OCI-LY1 (cell line): ENCODE results near the gene ADSS2.

ENCODE experiments used
- H2AFZ ChIP-seq: fragments of 200-600 bp; sonication (generic), shearing (Covaris generic); 2 replicates; pipeline ENCODE4 v1.6.0; 2014; ENCODE audit warnings: antibody characterized with exemption, mild to moderate bottlenecking, low read length
- H3F3A ChIP-seq: fragments of 200-600 bp; sonication (generic), shearing (Covaris generic); 2 replicates; pipeline ENCODE4 v1.6.0; 2014; ENCODE audit warnings: mild to moderate bottlenecking, antibody characterized with exemption, low read length, moderate library complexity; ENCODE audit not compliant: insufficient read depth
- H3K27ac ChIP-seq: fragments of 200-600 bp; sonication (generic); 2 replicates; pipeline ENCODE4 v1.5.1; 2014; ENCODE audit warnings: low read length, mixed run types, mild to moderate bottlenecking, low read depth; ENCODE audit not compliant: poor library complexity, severe bottlenecking
- H3K27me3 ChIP-seq: fragments of 200-600 bp; sonication (generic); 2 replicates; pipeline ENCODE4 v1.6.0; 2014; ENCODE audit warnings: antibody characterized with exemption, mild to moderate bottlenecking, low read length, moderate library complexity; ENCODE audit not compliant: insufficient read depth
- H3K36me3 ChIP-seq: fragments of 200-600 bp; sonication (generic); 2 replicates; pipeline ENCODE4 v1.6.1; 2014; ENCODE audit warnings: mild to moderate bottlenecking, antibody characterized with exemption, low read length, moderate library complexity, mixed read lengths; ENCODE audit not compliant: insufficient read depth
- H3K4me1 ChIP-seq: fragments of 200-600 bp; sonication (generic); 2 replicates; pipeline ENCODE4 v1.5.1; 2014; ENCODE audit warnings: mild to moderate bottlenecking, low read length, moderate library complexity; ENCODE audit not compliant: insufficient read depth, severe bottlenecking
- H3K4me2 ChIP-seq: fragments of 200-600 bp; sonication (generic), shearing (Covaris generic); 2 replicates; pipeline ENCODE4 v1.6.1; 2014; ENCODE audit warnings: low read length
- H3K4me3 ChIP-seq: fragments of 200-600 bp; sonication (generic); 2 replicates; pipeline ENCODE4 v1.5.1; 2014; ENCODE audit warnings: low read length, low read depth, mild to moderate bottlenecking, mixed read lengths; ENCODE audit not compliant: poor library complexity, severe bottlenecking
- H3K79me2 ChIP-seq: fragments of 200-600 bp; shearing (Covaris generic); 2 replicates; pipeline ENCODE4 v1.6.1; 2016; ENCODE audit warnings: mixed run types, low read length, mixed read lengths; ENCODE audit not compliant: insufficient read depth
- H3K9ac ChIP-seq: fragments of 200-600 bp; sonication (generic), shearing (Covaris generic); 2 replicates; pipeline ENCODE4 v1.6.1; 2014; ENCODE audit warnings: mild to moderate bottlenecking, low read length, mixed read lengths
- H3K9me2 ChIP-seq: fragments of 200-600 bp; sonication (generic), shearing (Covaris generic); 2 replicates; pipeline ENCODE4 v1.6.1; 2014; ENCODE audit warnings: low read depth, mild to moderate bottlenecking, low read length, mixed read lengths
- H3K9me3 ChIP-seq: fragments of 200-600 bp; shearing (Covaris generic); 2 replicates; pipeline ENCODE4 v1.6.1; 2014; ENCODE audit warnings: low read length, mixed read lengths
- H4K20me1 ChIP-seq: fragments of 200-600 bp; sonication (generic), shearing (Covaris generic); 2 replicates; pipeline ENCODE4 v1.6.0; 2016; ENCODE audit warnings: mild to moderate bottlenecking, low read length; ENCODE audit not compliant: insufficient read depth
- EZH2 ChIP-seq: fragments of 200-600 bp; sonication (generic), shearing (Covaris generic); IDR thresholded peaks from 2 replicates; pipeline ENCODE4 v1.8.0; 2017; ENCODE audit warnings: borderline replicate concordance, mixed run types, mild to moderate bottlenecking, antibody characterized with exemption, low read length, moderate library complexity, mixed read lengths
- TF ChIP-seq, protein P1 (sequence below): fragments of 200-600 bp; sonication (generic), shearing (Covaris generic); IDR thresholded peaks from 2 replicates; pipeline ENCODE4 v1.5.1; 2017; ENCODE audit warnings: mild to moderate bottlenecking, antibody characterized with exemption, low read length, moderate library complexity, mixed read lengths

ADSS2 gene

GRCh38 chr1:244424649-244425334 lies 26.9 kb downstream of the ADSS2 start:
- Histone ChIP-seq H2AFZ (no peak overlapping the region), H3K36me3 (peaks cover 80% of the 10 kb centered on the region), H3F3A (no peaks in the 10 kb centered on the region), H3K9ac (no peak overlapping the region), H3K9me2 (no peaks in the 10 kb centered on the region), H4K20me1 (no peaks in the 10 kb centered on the region), H3K9me3 (no peaks in the 10 kb centered on the region), H3K27me3 (no peaks in the 10 kb centered on the region), H3K27ac (no peak overlapping the region), H3K4me1 (no peaks in the 10 kb centered on the region), H3K4me3 (no peak overlapping the region), H3K79me2 (no peaks in the 10 kb centered on the region), H3K4me2 (no peak overlapping the region)
- TF ChIP-seq, protein P1, sequence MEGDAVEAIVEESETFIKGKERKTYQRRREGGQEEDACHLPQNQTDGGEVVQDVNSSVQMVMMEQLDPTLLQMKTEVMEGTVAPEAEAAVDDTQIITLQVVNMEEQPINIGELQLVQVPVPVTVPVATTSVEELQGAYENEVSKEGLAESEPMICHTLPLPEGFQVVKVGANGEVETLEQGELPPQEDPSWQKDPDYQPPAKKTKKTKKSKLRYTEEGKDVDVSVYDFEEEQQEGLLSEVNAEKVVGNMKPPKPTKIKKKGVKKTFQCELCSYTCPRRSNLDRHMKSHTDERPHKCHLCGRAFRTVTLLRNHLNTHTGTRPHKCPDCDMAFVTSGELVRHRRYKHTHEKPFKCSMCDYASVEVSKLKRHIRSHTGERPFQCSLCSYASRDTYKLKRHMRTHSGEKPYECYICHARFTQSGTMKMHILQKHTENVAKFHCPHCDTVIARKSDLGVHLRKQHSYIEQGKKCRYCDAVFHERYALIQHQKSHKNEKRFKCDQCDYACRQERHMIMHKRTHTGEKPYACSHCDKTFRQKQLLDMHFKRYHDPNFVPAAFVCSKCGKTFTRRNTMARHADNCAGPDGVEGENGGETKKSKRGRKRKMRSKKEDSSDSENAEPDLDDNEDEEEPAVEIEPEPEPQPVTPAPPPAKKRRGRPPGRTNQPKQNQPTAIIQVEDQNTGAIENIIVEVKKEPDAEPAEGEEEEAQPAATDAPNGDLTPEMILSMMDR = no peak
- no peak for TF ChIP-seq EZH2

DNA sequence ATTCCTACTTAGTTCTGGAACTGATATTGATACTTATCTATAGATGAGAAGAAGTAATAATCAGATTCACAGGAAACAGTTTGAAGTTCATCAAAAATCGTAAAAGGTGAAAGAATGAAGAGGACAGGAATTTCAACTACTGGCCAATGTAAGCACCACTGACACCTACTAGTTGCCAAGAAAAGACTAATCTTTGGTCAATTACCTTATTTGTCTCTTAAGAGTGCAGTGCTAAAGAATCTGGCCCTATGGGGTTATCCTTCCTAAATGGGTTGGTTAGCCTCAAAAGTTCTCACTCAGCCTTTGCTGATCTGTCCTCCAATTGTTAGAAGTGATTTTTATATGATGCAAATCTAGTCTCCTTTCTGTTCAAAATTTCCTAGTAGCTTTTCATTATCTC lies 29.5 kb downstream of the ADSS2 start:
- peaks cover 85% of the 10 kb centered on the region for H3K36me3 ChIP-seq
- no peaks in the 10 kb centered on the region for H3K9me3 ChIP-seq
- no peaks in the 10 kb centered on the region for H3K9me2 ChIP-seq
- H3F3A ChIP-seq = no peaks in the 10 kb centered on the region
- H3K27me3 ChIP-seq = no peaks in the 10 kb centered on the region
- H3K4me3 ChIP-seq = no peak overlapping the region
- H3K4me2 ChIP-seq = no peak overlapping the region
- H4K20me1 ChIP-seq = no peaks in the 10 kb centered on the region
- H3K9ac ChIP-seq = no peak overlapping the region
- TF ChIP-seq EZH2 = no peak
- TF ChIP-seq, protein P1 = no peak
- no peaks in the 10 kb centered on the region for H3K79me2 ChIP-seq
- H3K27ac ChIP-seq = no peak overlapping the region
- no peak overlapping the region for H2AFZ ChIP-seq
- no peaks in the 10 kb centered on the region for H3K4me1 ChIP-seq

GRCh38 chr1:244419024-244419423 lies 32.7 kb downstream of the ADSS2 start:
- Histone ChIP-seq H4K20me1 (no peaks in the 10 kb centered on the region), H3K9me3 (no peaks in the 10 kb centered on the region), H3K36me3 (peaks cover 92% of the 10 kb centered on the region), H3K9me2 (no peaks in the 10 kb centered on the region), H2AFZ (no peak overlapping the region), H3K4me1 (no peaks in the 10 kb centered on the region), H3K79me2 (no peaks in the 10 kb centered on the region), H3K9ac (no peak overlapping the region), H3K4me3 (no peak overlapping the region), H3K27ac (no peak overlapping the region), H3K27me3 (no peaks in the 10 kb centered on the region), H3K4me2 (no peak overlapping the region), H3F3A (no peaks in the 10 kb centered on the region)
- TF ChIP-seq EZH2 = no peak
- TF ChIP-seq, protein P1 = no peak
